HUES64 (cell line): Measurements from ENCODE around the gene DCUN1D4.
"Not testable (repeated sequence)": the region's sequence is repeated elsewhere in the genome, so short reads cannot be mapped to it uniquely, and the experiment has no call there.

ENCODE experiments used
- H3K27ac ChIP-seq: 2 replicates; pipeline ENCODE4 v1.7.0; 2013; ENCODE audit warnings: low read depth, low read length, inconsistent platforms
- H3K27me3 ChIP-seq: 2 replicates; pipeline ENCODE4 v1.6.1; 2013; ENCODE audit warnings: mild to moderate bottlenecking, low read length; ENCODE audit not compliant: insufficient read depth
- H3K36me3 ChIP-seq: 2 replicates; pipeline ENCODE4 v1.6.1; 2013; ENCODE audit warnings: mild to moderate bottlenecking, low read length; ENCODE audit not compliant: insufficient read depth
- H3K4me1 ChIP-seq: 2 replicates; pipeline ENCODE4 v1.6.1; 2013; ENCODE audit warnings: mild to moderate bottlenecking, low read length, moderate library complexity; ENCODE audit not compliant: insufficient read depth
- H3K4me3 ChIP-seq: 2 replicates; pipeline ENCODE4 v1.5.1; 2013; ENCODE audit warnings: mild to moderate bottlenecking, low read length, moderate library complexity
- H3K9ac ChIP-seq: 2 replicates; pipeline ENCODE4 v1.6.1; 2013; ENCODE audit warnings: mild to moderate bottlenecking, low read depth, low read length
- H3K9me3 ChIP-seq: 2 replicates; pipeline ENCODE4 v1.6.1; 2013; ENCODE audit warnings: low read depth, low read length; ENCODE audit not compliant: insufficient read depth
- whole genome bisulfite sequencing: fragments of 150-250, 120-280 bp; methylation state at CpG from one replicate; pipeline ENCODE4 v1.1.7; 2013; ENCODE audit warnings: missing lambda C conversion rate; 5-methylcytosine and 5-hydroxymethylcytosine counted together

Gene DCUN1D4

DNA sequence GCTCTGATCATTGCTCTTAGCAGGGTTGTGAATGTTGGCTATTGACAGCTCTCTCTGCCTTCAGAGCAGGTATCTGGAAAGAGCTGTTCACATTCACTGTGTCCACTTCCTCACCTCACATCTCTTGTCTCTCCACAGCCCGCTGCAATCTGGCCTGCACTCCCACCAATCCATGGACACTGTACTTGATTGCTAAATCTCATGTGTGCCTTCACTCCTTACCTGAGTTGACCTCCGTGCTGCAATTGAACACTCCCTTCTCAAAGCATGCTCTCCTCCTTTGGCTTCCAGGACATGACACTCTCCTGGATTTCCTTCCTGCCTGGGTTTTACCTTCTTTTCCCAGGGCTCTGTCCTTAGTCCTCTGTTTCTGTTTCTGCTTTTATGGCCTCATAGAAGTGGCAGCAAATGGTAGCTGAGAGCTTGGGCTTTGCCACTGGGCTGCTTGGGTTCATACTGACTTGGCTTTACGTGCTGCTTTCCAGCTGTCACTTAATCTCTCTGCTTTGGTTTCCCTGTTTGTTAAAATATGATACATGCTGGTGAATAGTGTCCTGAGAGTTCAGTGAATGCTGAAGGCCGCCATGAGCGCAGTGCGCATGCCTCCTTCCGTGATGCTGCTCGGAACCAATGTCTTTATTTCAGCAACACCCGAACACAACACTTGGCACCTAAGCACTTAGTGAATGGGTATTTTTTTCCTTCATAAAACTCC, 29.5 kb downstream of the DCUN1D4 start:
- H3K27ac ChIP-seq = no peak overlapping the region
- no peaks in the 10 kb centered on the region for H3K4me1 ChIP-seq
- H3K27me3 ChIP-seq = no peaks in the 10 kb centered on the region
- no peak overlapping the region for H3K9ac ChIP-seq
- no peak overlapping the region for H3K4me3 ChIP-seq
- H3K36me3 ChIP-seq = peaks cover 71% of the 10 kb centered on the region
- WGBS = 96% methylated on average over 9 of the region's 9 CpGs
- no peaks in the 10 kb centered on the region for H3K9me3 ChIP-seq

DNA sequence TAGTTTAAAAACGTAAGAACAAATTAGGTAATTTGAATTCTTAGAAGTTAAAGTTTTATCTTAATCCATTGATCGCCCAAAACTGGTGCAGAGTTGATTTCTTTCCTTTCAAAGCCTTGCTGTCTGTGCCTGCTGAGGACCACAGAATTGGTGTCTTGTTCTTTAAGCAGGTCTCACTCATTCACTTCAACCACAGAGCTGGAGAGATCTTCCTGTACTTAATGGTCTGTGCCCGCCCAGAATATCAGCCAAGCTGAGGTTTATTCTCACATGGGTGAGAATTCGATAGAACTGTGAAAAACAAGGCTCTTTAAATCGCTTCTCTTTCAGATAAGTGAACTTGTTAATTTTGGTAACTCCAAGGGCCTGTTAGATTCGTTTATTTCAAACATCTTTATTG, 31.6 kb downstream of the DCUN1D4 start:
- no peaks in the 10 kb centered on the region for H3K27me3 ChIP-seq
- peaks cover 78% of the 10 kb centered on the region for H3K36me3 ChIP-seq
- H3K4me1 ChIP-seq = no peaks in the 10 kb centered on the region
- no peaks in the 10 kb centered on the region for H3K9me3 ChIP-seq
- no peak overlapping the region for H3K9ac ChIP-seq
- H3K4me3 ChIP-seq = no peak overlapping the region
- WGBS = 93% methylated on average over 6 of the region's 6 CpGs
- no peak overlapping the region for H3K27ac ChIP-seq

DNA sequence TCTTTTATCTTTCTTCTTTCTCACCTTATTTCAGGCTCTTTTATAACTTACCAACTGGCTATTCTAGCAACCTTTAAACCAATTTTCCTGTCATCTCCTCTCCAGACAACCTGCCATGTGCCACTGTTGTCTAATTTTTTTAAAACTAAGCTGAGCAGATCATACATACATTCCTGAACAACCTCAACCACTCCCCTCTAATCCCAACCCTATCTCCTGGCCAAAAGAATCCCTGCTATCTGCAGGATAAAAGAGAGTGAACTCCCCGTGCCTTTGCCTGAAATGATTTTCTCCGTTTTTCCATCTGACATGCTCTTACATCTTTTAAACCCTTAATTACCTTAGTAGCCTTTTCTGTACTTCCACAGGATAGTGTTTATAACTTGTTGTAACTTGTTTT, 35.5 kb downstream of the DCUN1D4 start:
- 88% methylated on average over 2 of the region's 2 CpGs for WGBS
- H3K36me3 ChIP-seq = peaks cover 77% of the 10 kb centered on the region
- no peak overlapping the region for H3K4me3 ChIP-seq
- H3K9ac ChIP-seq = no peak overlapping the region
- H3K27ac ChIP-seq = no peak overlapping the region
- H3K9me3 ChIP-seq = no peaks in the 10 kb centered on the region
- no peaks in the 10 kb centered on the region for H3K27me3 ChIP-seq
- peaks cover under 1% of the 10 kb centered on the region; the same call in 1 of the 2 replicates for H3K4me1 ChIP-seq

DNA sequence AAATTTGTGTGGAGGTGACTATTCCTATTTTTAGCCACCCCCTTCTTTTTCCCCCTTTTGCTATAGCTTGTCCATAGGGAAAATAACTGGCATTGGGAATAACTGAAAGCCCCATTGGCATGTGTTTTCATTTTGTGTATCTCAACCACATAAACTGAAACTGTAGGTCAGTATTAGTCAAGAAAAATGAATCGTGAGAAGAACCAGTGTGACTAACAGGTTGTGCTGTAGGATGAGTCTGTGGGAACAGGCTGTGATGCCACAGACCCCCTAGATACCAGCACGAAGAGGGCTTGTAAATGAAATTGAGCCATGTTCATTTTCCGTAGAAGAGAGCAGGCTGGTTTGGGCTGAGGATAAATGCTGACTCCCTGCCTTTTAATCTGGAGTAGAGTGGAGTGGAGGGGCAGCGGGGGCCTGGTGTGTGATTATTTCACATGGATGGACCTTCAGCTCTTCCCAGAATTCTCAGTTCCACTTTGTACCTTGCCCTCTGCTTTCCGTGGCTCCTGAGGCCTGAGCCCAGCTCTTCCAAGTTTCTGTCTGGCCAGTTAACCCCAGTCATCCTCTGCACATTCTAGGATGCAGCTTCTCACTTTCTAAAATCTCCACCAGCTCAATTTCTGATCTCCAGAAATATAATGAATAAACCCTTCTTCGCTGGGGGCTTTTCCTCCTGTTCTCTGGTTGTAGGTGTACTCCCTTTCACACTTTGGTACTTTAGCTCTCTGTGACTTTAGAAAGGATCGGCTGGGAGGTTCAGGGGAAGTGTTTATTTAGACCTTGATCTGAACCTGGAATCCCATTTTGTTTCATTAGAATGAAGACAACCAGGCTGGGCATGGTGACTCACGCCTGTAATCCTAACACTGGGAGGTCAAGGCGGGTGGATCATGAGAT, 37.3 kb downstream of the DCUN1D4 start:
- peaks cover 60% of the 10 kb centered on the region for H3K36me3 ChIP-seq
- H3K9me3 ChIP-seq = no peaks in the 10 kb centered on the region
- peaks cover 17% of the 10 kb centered on the region for H3K4me1 ChIP-seq
- no peak overlapping the region for H3K9ac ChIP-seq
- no peaks in the 10 kb centered on the region for H3K27me3 ChIP-seq
- H3K4me3 ChIP-seq = no peak overlapping the region
- no peak overlapping the region for H3K27ac ChIP-seq
- WGBS = 95% methylated on average over 9 of the region's 9 CpGs

DNA sequence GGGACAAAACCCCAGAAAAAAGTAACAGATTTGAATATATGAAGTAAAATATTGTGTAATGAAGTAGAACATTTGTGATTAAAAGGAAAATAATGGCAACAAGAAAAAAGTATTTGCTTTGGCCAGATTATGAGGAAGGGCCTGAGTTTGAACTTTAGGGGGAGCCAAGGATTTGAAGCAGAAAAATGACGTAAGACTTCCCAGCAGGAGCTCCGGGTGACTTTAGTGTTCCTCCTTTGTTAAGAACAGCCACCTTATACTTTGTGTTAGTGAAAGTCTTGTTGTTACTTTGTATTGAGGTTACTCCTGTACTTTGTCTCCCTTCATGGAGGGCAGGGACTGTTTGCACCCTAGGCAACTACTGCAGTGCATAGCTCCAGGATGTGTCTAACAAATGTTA, 41.1 kb downstream of the DCUN1D4 start:
- H3K9me3 ChIP-seq = no peaks in the 10 kb centered on the region
- WGBS = 50% methylated on average over 2 of the region's 2 CpGs
- H3K36me3 ChIP-seq = peaks cover 51% of the 10 kb centered on the region
- no peaks in the 10 kb centered on the region for H3K27me3 ChIP-seq
- H3K4me1 ChIP-seq = peaks cover 17% of the 10 kb centered on the region
- H3K4me3 ChIP-seq = no peak overlapping the region
- no peak overlapping the region for H3K9ac ChIP-seq
- peak overlapping the region; percentile 60; the same call in 1 of the 2 replicates for H3K27ac ChIP-seq

DNA sequence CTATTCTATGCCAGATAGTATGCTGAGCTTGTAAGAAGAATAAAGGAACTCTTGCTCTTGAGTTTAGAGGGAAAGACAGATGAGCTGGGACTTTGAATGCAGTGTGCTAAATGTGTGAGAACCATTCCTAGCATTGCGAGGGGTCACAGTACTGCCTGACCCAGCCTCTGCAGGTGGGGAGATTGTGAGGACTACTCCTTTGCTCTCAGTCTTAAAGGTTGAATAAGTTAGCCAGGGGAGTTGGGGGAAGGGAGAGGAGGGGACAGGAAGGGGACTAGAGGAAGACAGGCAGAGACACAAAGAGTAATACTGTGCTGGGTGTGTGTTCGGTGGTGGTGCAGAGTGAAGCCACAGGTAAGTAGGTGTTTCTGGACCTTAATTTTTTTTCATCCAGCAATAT, 41.7 kb downstream of the DCUN1D4 start:
- 53% methylated on average over 2 of the region's 2 CpGs for WGBS

DNA sequence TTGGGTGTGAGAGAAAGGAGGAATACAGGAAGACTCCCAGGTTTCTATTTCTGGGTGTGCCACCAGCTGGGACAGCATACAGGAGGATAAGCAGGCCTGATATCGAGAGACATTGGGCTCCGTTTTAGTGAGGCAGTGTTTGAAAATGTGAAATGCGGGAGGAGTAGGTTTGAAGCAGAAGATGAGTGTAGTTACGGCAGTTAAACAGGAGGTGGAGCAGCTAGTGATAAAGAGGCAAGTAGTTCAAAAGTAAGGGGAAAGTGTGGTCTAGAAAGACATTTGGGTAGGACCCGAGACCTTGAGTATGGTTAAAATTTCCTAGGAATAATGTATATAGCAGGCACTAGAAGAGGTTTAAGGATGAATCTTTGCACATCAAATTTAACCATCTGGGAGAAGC, 42.4 kb downstream of the DCUN1D4 start:
- H3K4me1 ChIP-seq = peaks cover 17% of the 10 kb centered on the region
- 66% methylated on average over 5 of the region's 5 CpGs for WGBS
- H3K27ac ChIP-seq = no peak overlapping the region
- no peaks in the 10 kb centered on the region for H3K27me3 ChIP-seq
- no peak overlapping the region for H3K4me3 ChIP-seq
- H3K9ac ChIP-seq = no peak overlapping the region
- H3K9me3 ChIP-seq = no peaks in the 10 kb centered on the region
- H3K36me3 ChIP-seq = peaks cover 56% of the 10 kb centered on the region

More for the DNA sequence above, 41.7 kb downstream of the DCUN1D4 start:
- H3K36me3 ChIP-seq = peaks cover 51% of the 10 kb centered on the region
- H3K27me3 ChIP-seq = no peaks in the 10 kb centered on the region
- H3K9me3 ChIP-seq = no peaks in the 10 kb centered on the region
- H3K27ac ChIP-seq = peak overlapping the region; percentile 60; the same call in 1 of the 2 replicates
- H3K4me3 ChIP-seq = no peak overlapping the region
- no peak overlapping the region for H3K9ac ChIP-seq
- peaks cover 17% of the 10 kb centered on the region for H3K4me1 ChIP-seq

DNA sequence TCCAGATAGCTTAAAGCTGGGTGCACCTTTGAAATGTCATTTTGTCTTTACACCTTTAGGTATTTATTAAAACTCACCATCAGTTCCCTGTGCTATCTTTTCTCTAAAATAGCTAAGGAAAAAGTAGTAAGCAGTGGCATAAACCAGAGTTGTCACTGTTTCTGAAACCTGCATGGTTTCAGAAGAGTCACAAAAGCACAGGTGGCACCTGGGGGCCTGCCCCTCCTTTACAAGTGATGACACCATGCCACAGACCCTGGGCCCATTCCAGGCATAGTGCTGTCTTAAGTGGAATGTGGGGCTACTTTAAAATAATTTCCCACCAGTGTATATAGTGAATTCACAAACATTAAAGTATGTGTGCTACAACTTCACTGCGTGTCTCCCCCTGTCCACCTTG, 47.8 kb downstream of the DCUN1D4 start:
- no peak overlapping the region for H3K9ac ChIP-seq
- peaks cover 71% of the 10 kb centered on the region for H3K36me3 ChIP-seq
- H3K9me3 ChIP-seq = no peaks in the 10 kb centered on the region
- no peaks in the 10 kb centered on the region for H3K27me3 ChIP-seq
- no peak overlapping the region for H3K4me3 ChIP-seq
- 100% methylated on average over 1 of the region's 1 CpG for WGBS
- H3K27ac ChIP-seq = no peak overlapping the region
- H3K4me1 ChIP-seq = no peaks in the 10 kb centered on the region

DNA sequence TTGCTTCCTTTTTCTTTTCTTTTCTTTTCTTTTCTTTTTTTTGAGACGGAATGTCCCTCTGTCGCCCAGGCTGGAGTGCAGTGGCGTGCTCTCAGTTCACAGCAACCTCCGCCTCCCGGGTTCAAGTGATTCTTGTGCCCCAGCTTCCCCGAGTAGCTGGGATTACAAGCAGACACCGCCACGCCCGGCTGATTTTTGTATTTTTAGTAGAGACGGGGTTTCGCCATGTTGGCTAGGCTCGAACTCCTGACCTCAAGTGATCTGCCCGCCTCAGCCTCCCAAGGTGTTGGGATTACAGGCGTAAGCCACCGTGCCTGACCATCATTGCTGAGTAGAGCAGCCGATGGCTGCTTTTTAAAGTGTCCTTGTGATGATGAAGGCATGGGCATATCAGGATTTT, 50.4 kb downstream of the DCUN1D4 start:
- not testable (repeated sequence) for H3K9ac ChIP-seq, H3K9me3 ChIP-seq, H3K27me3 ChIP-seq, H3K27ac ChIP-seq, H3K4me3 ChIP-seq, H3K4me1 ChIP-seq
- 97% methylated on average over 16 of the region's 16 CpGs for WGBS
- peaks cover 71% of the 10 kb centered on the region for H3K36me3 ChIP-seq

DNA sequence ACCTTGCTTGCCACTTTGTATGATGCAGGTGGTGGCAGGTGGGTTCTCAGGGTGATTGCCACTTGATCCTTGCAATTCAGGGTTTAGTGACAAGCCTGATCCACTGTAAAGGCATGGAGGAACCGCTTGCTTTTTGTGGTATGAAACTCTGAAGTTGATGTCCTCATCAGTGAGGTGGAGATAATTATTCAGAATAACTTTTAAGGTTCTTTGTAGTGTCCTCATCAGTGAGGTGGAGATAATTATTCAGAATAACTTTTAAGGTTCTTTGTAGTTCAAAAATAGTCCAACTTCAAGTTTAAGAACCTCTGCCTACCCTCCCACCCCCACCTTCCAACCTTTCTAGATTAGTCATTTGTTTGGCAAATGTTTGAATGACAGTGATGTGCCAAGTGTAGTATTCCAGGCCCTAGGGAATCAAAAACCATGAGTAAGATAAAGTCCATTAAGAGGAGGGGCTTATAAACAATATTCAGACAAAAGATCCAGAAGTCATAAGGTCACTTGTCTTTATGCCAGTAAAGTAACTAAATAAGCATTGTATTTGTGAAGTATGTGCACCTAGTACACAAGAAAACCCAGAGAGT, 51.2 kb downstream of the DCUN1D4 start:
- 98% methylated on average over 1 of the region's 1 CpG for WGBS
- Histone ChIP-seq H3K9me3 (no peaks in the 10 kb centered on the region), H3K36me3 (peaks cover 75% of the 10 kb centered on the region), H3K4me3 (no peak overlapping the region), H3K27ac (no peak overlapping the region), H3K27me3 (no peaks in the 10 kb centered on the region), H3K4me1 (peaks cover 4% of the 10 kb centered on the region; the same call in 1 of the 2 replicates), H3K9ac (no peak overlapping the region)

DNA sequence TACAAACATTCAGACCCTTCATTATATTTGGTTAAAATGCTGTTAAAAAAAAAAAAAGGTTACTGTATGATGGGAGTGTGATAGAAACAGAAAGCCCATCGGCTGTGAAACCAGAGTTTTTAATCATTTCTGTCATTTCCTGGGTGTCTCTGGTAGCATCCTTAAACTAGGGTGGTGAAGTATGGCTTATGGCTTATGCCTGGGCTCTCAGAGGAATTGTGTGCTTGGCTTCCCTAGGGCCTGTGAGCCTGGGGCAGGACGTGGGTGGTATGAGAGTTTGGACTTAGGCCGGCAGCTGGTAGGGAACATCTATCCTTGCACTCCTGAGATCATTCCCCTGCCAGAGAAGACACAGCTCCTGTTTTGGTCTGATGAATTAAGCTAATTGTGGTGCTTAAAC, 52.2 kb downstream of the DCUN1D4 start:
- Histone ChIP-seq H3K27ac (no peak overlapping the region), H3K27me3 (no peaks in the 10 kb centered on the region), H3K4me3 (no peak overlapping the region), H3K4me1 (peaks cover 4% of the 10 kb centered on the region; the same call in 1 of the 2 replicates), H3K9ac (no peak overlapping the region), H3K36me3 (peaks cover 75% of the 10 kb centered on the region), H3K9me3 (no peaks in the 10 kb centered on the region)
- WGBS = 91% methylated on average over 3 of the region's 3 CpGs
